HCT116 (cell line): Measurements from ENCODE around the gene ZNF423. TPM values are rescaled to one million over a fixed set of nuclear protein-coding genes. Genes with fewer than 3 reads are reported as not detected.

Source experiments
- ATAC-seq: fragments of 200-7000 bp; cut with Tn5 transposase; 2 replicates; pipeline ENCODE4 v1.9.1; 2020; ENCODE audit warnings: mild to moderate bottlenecking, moderate library complexity
- BruUV-seq: library from RNA; stranded (reverse); fragments of 400-500 nt; replicated peaks from 2 replicates; lab custom pipeline; 2021; lab: Mats Ljungman, UMichigan
- CTCF ChIA-PET: fragments of 300-600 bp; sonication (Branson Sonifier 250); formaldehyde crosslinking; loops from one replicate; lab custom pipeline; 2021; ENCODE audit warnings: antibody characterized with exemption; lab: Charles Lee
- POLR2A ChIA-PET: fragments of 300-600, 350-600 bp; sonication (Branson Sonifier 250); formaldehyde crosslinking; loops from one replicate; lab custom pipeline; 2021; ENCODE audit warnings: antibody characterized with exemption; lab: Charles Lee
- RAD21 ChIA-PET, 2 experiments: fragments of 300-600 bp; sonication (Branson Sonifier 250); formaldehyde crosslinking; loops; one replicate each; lab custom pipeline; 2023; ENCODE audit warnings: low total read pairs in 2 of 2; ENCODE audit not compliant: uncharacterized antibody in 2 of 2, unreplicated experiment in 2 of 2, low non-redundant PET in 1 of 2; lab: Charles Lee
- DNase-seq: peaks from one replicate; pipeline ENCODE4 v3.0.0-alpha.2; 2010; ENCODE audit warnings: low read depth, low spot score
- H2AFZ ChIP-seq: fragments of 200-600 bp; shearing (Covaris generic), sonication (generic); 2 replicates; pipeline ENCODE4 v1.6.1; 2017; ENCODE audit warnings: low read depth, mixed run types, mixed read lengths, antibody characterized with exemption, low read length; ENCODE audit not compliant: poor library complexity, severe bottlenecking
- H3K27ac ChIP-seq: 2 replicates; pipeline ENCODE4 v1.5.1; 2012; ENCODE audit warnings: low read depth, low read length
- H3K27me3 ChIP-seq: fragments of 200-600 bp; sonication (generic); 2 replicates; pipeline ENCODE4 v1.6.1; 2016; ENCODE audit warnings: mixed run types, low read length, mixed read lengths; ENCODE audit not compliant: insufficient read depth
- H3K36me3 ChIP-seq, 2 experiments: fragments of 200-500 bp in 1 of 2; fragments of 200-600 bp in 1 of 2; sonication (Bioruptor generic) in 1 of 2; sonication (generic) in 1 of 2; 2 replicates each; pipeline versions ENCODE4 v1.5.1 to v1.6.1; 2014 to 2016; ENCODE audit warnings: low read length in 2 of 2, inconsistent platforms in 1 of 2, mixed read lengths in 1 of 2, mixed run types in 1 of 2; ENCODE audit not compliant: insufficient read depth in 2 of 2, control insufficient read depth in 1 of 2
- H3K4me1 ChIP-seq, 2 experiments: fragments of 200-600 bp in 1 of 2; sonication (generic) in 1 of 2; 2 replicates each; pipeline versions ENCODE4 v1.5.1 to v1.6.1; 2012 to 2017; ENCODE audit warnings: low read length in 2 of 2, inconsistent platforms in 1 of 2, mild to moderate bottlenecking in 1 of 2, mixed read lengths in 1 of 2, mixed run types in 1 of 2, moderate library complexity in 1 of 2; ENCODE audit not compliant: insufficient read depth in 2 of 2, control insufficient read depth in 1 of 2
- H3K4me2 ChIP-seq: fragments of 200-600 bp; sonication (generic); 2 replicates; pipeline ENCODE4 v1.6.1; 2017; ENCODE audit warnings: mixed run types, low read length, mixed read lengths
- H3K4me3 ChIP-seq, 2 experiments: fragments of 200-600 bp in 1 of 2; sonication (generic) in 1 of 2; replicated peaks in 1 of 2; 2 replicates each; pipeline ENCODE4 v1.5.1; 2011 to 2016; ENCODE audit warnings: low read length in 2 of 2, control low read depth in 1 of 2, low read depth in 1 of 2, mild to moderate bottlenecking in 1 of 2, mixed read lengths in 1 of 2, mixed run types in 1 of 2
- H3K79me2 ChIP-seq: fragments of 200-600 bp; sonication (generic); 2 replicates; pipeline ENCODE4 v1.6.1; 2017; ENCODE audit warnings: mild to moderate bottlenecking, mixed run types, low read length, moderate library complexity, mixed read lengths; ENCODE audit not compliant: insufficient read depth
- H3K9ac ChIP-seq: fragments of 200-600 bp; sonication (generic); 2 replicates; pipeline ENCODE4 v1.6.1; 2016; ENCODE audit warnings: low read length, mixed read lengths
- H3K9me2 ChIP-seq: fragments of 200-600 bp; sonication (generic), shearing (Covaris generic); 2 replicates; pipeline ENCODE4 v1.6.1; 2017; ENCODE audit warnings: mixed run types, mild to moderate bottlenecking, moderate library complexity; ENCODE audit not compliant: insufficient read depth
- H3K9me3 ChIP-seq, 2 experiments: fragments of 200-500 bp in 1 of 2; fragments of 200-600 bp in 1 of 2; sonication (Bioruptor generic) in 1 of 2; sonication (generic) in 1 of 2; 2 replicates each; pipeline ENCODE4 v1.6.1; 2014 to 2017; ENCODE audit warnings: low read length in 2 of 2, mixed read lengths in 2 of 2, inconsistent platforms in 1 of 2, low read depth in 1 of 2, mild to moderate bottlenecking in 1 of 2, mixed run types in 1 of 2, moderate library complexity in 1 of 2; ENCODE audit not compliant: control insufficient read depth in 1 of 2, insufficient read depth in 1 of 2
- H4K20me1 ChIP-seq: fragments of 200-600 bp; sonication (generic), shearing (Covaris generic); 2 replicates; pipeline ENCODE4 v1.6.1; 2017; ENCODE audit warnings: mixed run types, mild to moderate bottlenecking, moderate library complexity; ENCODE audit not compliant: insufficient read depth
- EGR1 ChIP-seq: IDR thresholded peaks from 2 replicates; pipeline ENCODE4 v1.6.1; 2012; ENCODE audit warnings: low read depth
- MAX ChIP-seq: IDR thresholded peaks from 2 replicates; pipeline ENCODE4 v1.6.1; 2012
- POLR2A ChIP-seq: IDR thresholded peaks from 2 replicates; pipeline ENCODE4 v1.7.0; 2011; ENCODE audit warnings: borderline replicate concordance; ENCODE audit not compliant: insufficient read depth, insufficient read length; ENCODE audit errors: extremely low read depth
- RAD21 ChIP-seq: IDR thresholded peaks from 2 replicates; pipeline ENCODE4 v1.6.1; 2012; ENCODE audit warnings: low read depth, mild to moderate bottlenecking
- SIN3A ChIP-seq: IDR thresholded peaks from 2 replicates; pipeline ENCODE4 v1.6.1; 2012; ENCODE audit warnings: low read depth
- ZFX ChIP-seq: fragments of 450-650 bp; IDR thresholded peaks from 2 replicates; pipeline ENCODE4 v1.6.1; 2017
- intact Hi-C: fragments of 100-400 bp; cut with micrococcal nuclease; formaldehyde crosslinking; loops from 2 replicates; pipeline ENCODE4 v1.10.0; 2022
- total RNA-seq: library from RNA; stranded (reverse); gene quantifications from one replicate; pipeline ENCODE4 v1.2.1, GENCODE V29; 2021; ENCODE audit not compliant: unreplicated experiment
- TF ChIP-seq, protein P1 (sequence below), 3 experiments: fragments of 200-600 bp in 1 of 3; sonication (generic) in 1 of 3; IDR thresholded peaks in 2 of 3; conservative IDR thresholded peaks in 1 of 3; 2 replicates each; pipeline ENCODE4 v1.5.1; 2012 to 2017; ENCODE audit warnings: low read depth in 2 of 3, low read length in 2 of 3, antibody characterized with exemption in 1 of 3, borderline replicate concordance in 1 of 3, control low read depth in 1 of 3, mild to moderate bottlenecking in 1 of 3, mixed read lengths in 1 of 3, mixed run types in 1 of 3, moderate library complexity in 1 of 3; ENCODE audit not compliant: insufficient read depth in 1 of 3
- TF ChIP-seq, protein P2 (sequence below): IDR thresholded peaks from 2 replicates; pipeline ENCODE4 v1.6.1; 2012; ENCODE audit warnings: low read depth

ZNF423 gene
- total RNA-seq, 1 experiment from 2014 or later, result 0.22 TPM

DNA sequence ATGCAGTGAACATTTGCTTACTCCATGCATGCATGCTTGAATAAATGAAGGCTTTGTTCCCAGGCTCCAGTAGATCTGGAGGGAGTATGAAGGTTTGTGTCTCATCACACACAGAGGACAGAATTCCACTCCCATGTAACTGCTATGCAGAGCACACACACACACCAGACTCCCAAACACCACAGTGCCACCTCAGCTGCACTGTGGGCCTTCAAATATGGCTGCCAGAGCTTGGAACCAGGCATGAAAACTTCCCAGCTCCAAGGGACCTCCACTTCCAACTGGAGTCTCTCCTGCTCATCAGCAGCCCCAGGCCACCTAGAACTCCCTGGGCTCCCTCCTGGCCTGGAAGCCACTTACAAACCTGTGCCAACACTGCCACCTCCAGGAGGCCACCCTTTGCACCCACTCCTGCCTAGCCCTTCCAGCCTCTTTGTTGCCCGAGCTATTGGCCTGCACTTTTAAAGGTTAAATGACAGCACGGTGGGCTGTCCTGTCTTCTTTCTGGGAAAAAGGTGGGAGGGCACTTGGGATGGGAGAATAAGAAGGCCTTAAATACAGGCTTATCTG lies 151.2 kb downstream of the ZNF423 start:
- ChIA-PET CTCF (interaction anchor here (1.0 to 1.4 kb wide), 3 partner anchors 11 to 297 kb away, joined by 4 to 9 read pairs (median 5); no protein-coding TSS in a partner anchor), POLR2A (interaction anchor here (0.6 kb wide), 1 partner anchor 73 kb away, joined by 9 read pairs; no protein-coding TSS in a partner anchor), RAD21 (no interaction called here)
- Histone ChIP-seq H3K9me2 (no peaks in the 10 kb centered on the region), H3K9ac (no peak overlapping the region), H3K9me3 (no peaks in the 10 kb centered on the region), H3K79me2 (no peaks in the 10 kb centered on the region), H4K20me1 (no peaks in the 10 kb centered on the region), H3K4me1 (peaks cover 0 to 5% of the 10 kb centered on the region in 2 experiments; a peak in 2 of 4 replicates), H3K4me2 (no peak overlapping the region), H3K27me3 (no peaks in the 10 kb centered on the region), H3K27ac (no peak overlapping the region), H3K36me3 (no peaks in the 10 kb centered on the region), H3K4me3 (no peak overlapping the region), H2AFZ (no peak overlapping the region)
- TF ChIP-seq ZFX (no peak), MAX (no peak), RAD21 (peak; percentile 48), SIN3A (no peak), POLR2A (no peak), EGR1 (no peak)
- TF ChIP-seq, protein P1, sequence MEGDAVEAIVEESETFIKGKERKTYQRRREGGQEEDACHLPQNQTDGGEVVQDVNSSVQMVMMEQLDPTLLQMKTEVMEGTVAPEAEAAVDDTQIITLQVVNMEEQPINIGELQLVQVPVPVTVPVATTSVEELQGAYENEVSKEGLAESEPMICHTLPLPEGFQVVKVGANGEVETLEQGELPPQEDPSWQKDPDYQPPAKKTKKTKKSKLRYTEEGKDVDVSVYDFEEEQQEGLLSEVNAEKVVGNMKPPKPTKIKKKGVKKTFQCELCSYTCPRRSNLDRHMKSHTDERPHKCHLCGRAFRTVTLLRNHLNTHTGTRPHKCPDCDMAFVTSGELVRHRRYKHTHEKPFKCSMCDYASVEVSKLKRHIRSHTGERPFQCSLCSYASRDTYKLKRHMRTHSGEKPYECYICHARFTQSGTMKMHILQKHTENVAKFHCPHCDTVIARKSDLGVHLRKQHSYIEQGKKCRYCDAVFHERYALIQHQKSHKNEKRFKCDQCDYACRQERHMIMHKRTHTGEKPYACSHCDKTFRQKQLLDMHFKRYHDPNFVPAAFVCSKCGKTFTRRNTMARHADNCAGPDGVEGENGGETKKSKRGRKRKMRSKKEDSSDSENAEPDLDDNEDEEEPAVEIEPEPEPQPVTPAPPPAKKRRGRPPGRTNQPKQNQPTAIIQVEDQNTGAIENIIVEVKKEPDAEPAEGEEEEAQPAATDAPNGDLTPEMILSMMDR (IDR thresholded peaks at IDR 0.05 in 2 of 3, conservative IDR thresholded peaks at IDR 0.05 in 1 of 3; ENCODE audit: borderline replicate concordance in 1 of 3, insufficient read depth in 1 of 3, low read depth in 2 of 3, low read length in 2 of 3), result peak; percentile 15 to 36 (median 34); a peak in 4 of 6 replicates
- TF ChIP-seq, protein P2, sequence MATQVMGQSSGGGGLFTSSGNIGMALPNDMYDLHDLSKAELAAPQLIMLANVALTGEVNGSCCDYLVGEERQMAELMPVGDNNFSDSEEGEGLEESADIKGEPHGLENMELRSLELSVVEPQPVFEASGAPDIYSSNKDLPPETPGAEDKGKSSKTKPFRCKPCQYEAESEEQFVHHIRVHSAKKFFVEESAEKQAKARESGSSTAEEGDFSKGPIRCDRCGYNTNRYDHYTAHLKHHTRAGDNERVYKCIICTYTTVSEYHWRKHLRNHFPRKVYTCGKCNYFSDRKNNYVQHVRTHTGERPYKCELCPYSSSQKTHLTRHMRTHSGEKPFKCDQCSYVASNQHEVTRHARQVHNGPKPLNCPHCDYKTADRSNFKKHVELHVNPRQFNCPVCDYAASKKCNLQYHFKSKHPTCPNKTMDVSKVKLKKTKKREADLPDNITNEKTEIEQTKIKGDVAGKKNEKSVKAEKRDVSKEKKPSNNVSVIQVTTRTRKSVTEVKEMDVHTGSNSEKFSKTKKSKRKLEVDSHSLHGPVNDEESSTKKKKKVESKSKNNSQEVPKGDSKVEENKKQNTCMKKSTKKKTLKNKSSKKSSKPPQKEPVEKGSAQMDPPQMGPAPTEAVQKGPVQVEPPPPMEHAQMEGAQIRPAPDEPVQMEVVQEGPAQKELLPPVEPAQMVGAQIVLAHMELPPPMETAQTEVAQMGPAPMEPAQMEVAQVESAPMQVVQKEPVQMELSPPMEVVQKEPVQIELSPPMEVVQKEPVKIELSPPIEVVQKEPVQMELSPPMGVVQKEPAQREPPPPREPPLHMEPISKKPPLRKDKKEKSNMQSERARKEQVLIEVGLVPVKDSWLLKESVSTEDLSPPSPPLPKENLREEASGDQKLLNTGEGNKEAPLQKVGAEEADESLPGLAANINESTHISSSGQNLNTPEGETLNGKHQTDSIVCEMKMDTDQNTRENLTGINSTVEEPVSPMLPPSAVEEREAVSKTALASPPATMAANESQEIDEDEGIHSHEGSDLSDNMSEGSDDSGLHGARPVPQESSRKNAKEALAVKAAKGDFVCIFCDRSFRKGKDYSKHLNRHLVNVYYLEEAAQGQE, result no peak
- peak; percentile 68 for ATAC-seq
- DNase-seq, result no peak
- no TSS peak for BruUV-seq
- intact Hi-C loops, result loop anchor here (10.0 kb wide), 1 partner anchor 150 kb away; no protein-coding TSS in a partner anchor
